Peyer's patch (tissue), 4 donors: Measurements from ENCODE around the gene VTA1.

Experiments
- CTCF ChIP-seq, 6 experiments: fragments of 450-650 bp in 4 of 6; fragments of 200-600 bp in 2 of 6; sonication (generic) in 1 of 6; IDR thresholded peaks; one replicate each; pipeline ENCODE4 v1.5.1; 2017 to 2019; ENCODE audit warnings: antibody characterized with exemption in 6 of 6, mild to moderate bottlenecking in 3 of 6, moderate library complexity in 1 of 6
- POLR2A ChIP-seq, 2 donors: fragments of 450-650 bp; IDR thresholded peaks; one replicate each; pipeline ENCODE4 v1.5.1; 2017; ENCODE audit warnings: antibody characterized with exemption in 2 of 2, mild to moderate bottlenecking in 2 of 2, moderate library complexity in 2 of 2

- TF ChIP-seq CTCF (IDR thresholded peaks at IDR 0.05) (no peak), POLR2A (IDR thresholded peaks at IDR 0.05) (no peak)
These were observed 118.4 kb downstream of the VTA1 start for GRCh38 chr6:142265476-142265875.
